PC-9 (cell line): ENCODE results near the gene MAPT. TPM values are rescaled to one million over a fixed set of nuclear protein-coding genes. Genes with fewer than 3 reads are reported as not detected.

ENCODE experiments used
- BruUV-seq: library from RNA; stranded (reverse); fragments of 400-500 nt; replicated peaks from 2 replicates; lab custom pipeline; 2021; lab: Mats Ljungman, UMichigan
- CTCF ChIA-PET: fragments of 300-600 bp; sonication (Branson Sonifier 250); formaldehyde crosslinking; loops from one replicate; lab custom pipeline; 2022; ENCODE audit warnings: antibody characterized with exemption; lab: Charles Lee
- POLR2A ChIA-PET: fragments of 300-600 bp; sonication (Branson Sonifier 250); formaldehyde crosslinking; loops from one replicate; lab custom pipeline; 2022; ENCODE audit warnings: antibody characterized with exemption; ENCODE audit not compliant: unreplicated experiment; lab: Charles Lee
- DNase-seq, 2 experiments: peaks; one replicate each; pipeline versions ENCODE4 v3.0.0 to v3.0.0-alpha.2; 2015 to 2022; ENCODE audit warnings: mixed read lengths in 1 of 2
- H2AFZ ChIP-seq: fragments of 200-600 bp; sonication (generic); 2 replicates; pipeline ENCODE4 v1.8.1; 2017; ENCODE audit warnings: antibody characterized with exemption
- H3F3A ChIP-seq: fragments of 200-600 bp; sonication (generic); 2 replicates; pipeline ENCODE4 v1.8.1; 2017; ENCODE audit warnings: antibody characterized with exemption, mild to moderate bottlenecking, low read depth; ENCODE audit not compliant: insufficient read depth
- H3K27ac ChIP-seq: fragments of 200-600 bp; sonication (generic); 2 replicates; pipeline ENCODE4 v1.6.1; 2016; ENCODE audit warnings: mixed run types
- H3K27me3 ChIP-seq: fragments of 200-600 bp; sonication (generic); 2 replicates; pipeline ENCODE4 v1.6.1; 2016; ENCODE audit warnings: low read depth, mixed run types; ENCODE audit not compliant: insufficient read depth
- H3K36me3 ChIP-seq: fragments of 200-600 bp; sonication (generic); 2 replicates; pipeline ENCODE4 v1.6.1; 2016; ENCODE audit warnings: low read depth, mixed run types
- H3K4me1 ChIP-seq: fragments of 200-600 bp; sonication (generic); replicated peaks from 2 replicates; pipeline ENCODE4 v1.6.1; 2016; ENCODE audit warnings: mixed run types; ENCODE audit not compliant: insufficient read depth
- H3K4me2 ChIP-seq: fragments of 200-600 bp; sonication (generic); 2 replicates; pipeline ENCODE4 v1.6.1; 2017; ENCODE audit warnings: mixed run types
- H3K4me3 ChIP-seq: fragments of 200-600 bp; sonication (generic); 2 replicates; pipeline ENCODE4 v1.6.1; 2016; ENCODE audit warnings: mixed run types
- H3K79me2 ChIP-seq: fragments of 200-600 bp; sonication (generic); 2 replicates; pipeline ENCODE4 v1.6.1; 2017; ENCODE audit warnings: low read depth, mixed run types
- H3K9me2 ChIP-seq: fragments of 200-600 bp; sonication (generic); 2 replicates; pipeline ENCODE4 v1.8.1; 2017; ENCODE audit warnings: mild to moderate bottlenecking; ENCODE audit not compliant: insufficient read depth
- H3K9me3 ChIP-seq: fragments of 200-600 bp; sonication (generic); 2 replicates; pipeline ENCODE4 v1.8.1; 2016; ENCODE audit warnings: low read depth; ENCODE audit not compliant: insufficient read depth
- H4K20me1 ChIP-seq: fragments of 200-600 bp; sonication (generic); 2 replicates; pipeline ENCODE4 v1.8.1; 2017; ENCODE audit not compliant: insufficient read depth
- CTCF ChIP-seq: fragments of 200-600 bp; sonication (generic); conservative IDR thresholded peaks from 2 replicates; pipeline ENCODE4 v1.6.1; 2017; ENCODE audit warnings: mixed run types, antibody characterized with exemption, mild to moderate bottlenecking, moderate library complexity
- EZH2 ChIP-seq: fragments of 200-600 bp; sonication (generic); IDR thresholded peaks from 2 replicates; pipeline ENCODE4 v1.8.0; 2017; ENCODE audit warnings: antibody characterized with exemption, low read depth
- intact Hi-C: fragments of 100-400 bp; cut with micrococcal nuclease; formaldehyde crosslinking; loops from one replicate; pipeline ENCODE4 v1.10.0; 2022; ENCODE audit not compliant: unreplicated experiment
- total RNA-seq: library from RNA; stranded (reverse); gene quantifications from 2 replicates; pipeline ENCODE4 v1.2.3, GENCODE V29; 2021

Gene MAPT
- total RNA-seq, 1 experiment from 2014 or later = 0.85 TPM

GRCh38 chr17:46046957-46047356, 152.6 kb downstream of the MAPT start:
- Histone ChIP-seq H2AFZ (no peak overlapping the region), H3K79me2 (0 out of 2 replicates have a peak, but pooled peaks cover 6% of the 10 kb centered on the region), H3F3A (peaks cover 31% of the 10 kb centered on the region; the same call in 1 of the 2 replicates), H3K4me3 (no peak overlapping the region), H3K27me3 (no peaks in the 10 kb centered on the region), H3K4me1 (no peaks in the 10 kb centered on the region), H3K27ac (no peak overlapping the region), H3K36me3 (peaks cover 44% of the 10 kb centered on the region), H3K9me2 (no peaks in the 10 kb centered on the region), H3K4me2 (no peak overlapping the region), H3K9me3 (no peaks in the 10 kb centered on the region), H4K20me1 (peaks cover 21% of the 10 kb centered on the region)
- no peak for DNase-seq
- CTCF ChIA-PET = no interaction called here
- POLR2A ChIA-PET = no interaction called here
- BruUV-seq = no TSS peak
- TF ChIP-seq CTCF (no peak), EZH2 (no peak)
- intact Hi-C loops = no loop called here

GRCh38 chr17:46047398-46047797, 153.0 kb downstream of the MAPT start:
- Histone ChIP-seq H3K4me2 (no peak overlapping the region), H3K4me3 (no peak overlapping the region), H3K36me3 (peaks cover 39% of the 10 kb centered on the region), H4K20me1 (peaks cover 25% of the 10 kb centered on the region), H2AFZ (no peak overlapping the region), H3K9me3 (no peaks in the 10 kb centered on the region), H3K27ac (no peak overlapping the region), H3K27me3 (no peaks in the 10 kb centered on the region), H3F3A (peaks cover 31% of the 10 kb centered on the region; the same call in 1 of the 2 replicates), H3K79me2 (0 out of 2 replicates have a peak, but pooled peaks cover 6% of the 10 kb centered on the region), H3K4me1 (no peaks in the 10 kb centered on the region), H3K9me2 (no peaks in the 10 kb centered on the region)
- POLR2A ChIA-PET = no interaction called here
- BruUV-seq = no TSS peak
- TF ChIP-seq CTCF (no peak), EZH2 (no peak)
- no peak for DNase-seq
- intact Hi-C loops = no loop called here
- CTCF ChIA-PET = interaction anchor here (0.7 kb wide), 1 partner anchor 166 kb away, joined by 15 read pairs; no protein-coding TSS in a partner anchor

GRCh38 chr17:46047856-46048255, 153.5 kb downstream of the MAPT start:
- intact Hi-C loops = no loop called here
- H3K4me3 ChIP-seq = no peak overlapping the region
- DNase-seq = no peak
- no peaks in the 10 kb centered on the region for H3K9me3 ChIP-seq
- ChIA-PET CTCF (interaction anchor here (0.7 kb wide), 1 partner anchor 165 kb away, joined by 15 read pairs; no protein-coding TSS in a partner anchor), POLR2A (no interaction called here)
- H3K36me3 ChIP-seq = peaks cover 36% of the 10 kb centered on the region
- H4K20me1 ChIP-seq = peaks cover 21% of the 10 kb centered on the region
- H3K79me2 ChIP-seq = 0 out of 2 replicates have a peak, but pooled peaks cover 6% of the 10 kb centered on the region
- no peak overlapping the region for H2AFZ ChIP-seq
- H3K27ac ChIP-seq = no peak overlapping the region
- no TSS peak for BruUV-seq
- H3K4me1 ChIP-seq = no peaks in the 10 kb centered on the region
- H3K9me2 ChIP-seq = no peaks in the 10 kb centered on the region
- TF ChIP-seq EZH2 (no peak), CTCF (no peak)
- H3K4me2 ChIP-seq = no peak overlapping the region
- H3K27me3 ChIP-seq = no peaks in the 10 kb centered on the region
- peaks cover 31% of the 10 kb centered on the region; the same call in 1 of the 2 replicates for H3F3A ChIP-seq
